Stomach (tissue), 4 donors: ENCODE results near the gene NPC1L1.

ENCODE experiments used
- CTCF ChIP-seq, 7 experiments: fragments of 450-650 bp in 4 of 7; fragments of 200-600 bp in 3 of 7; sonication (generic) in 3 of 7; IDR thresholded peaks; one replicate each; pipeline ENCODE4 v1.5.1; 2016 to 2019; ENCODE audit warnings: antibody characterized with exemption in 7 of 7, control low read depth in 2 of 7, mild to moderate bottlenecking in 1 of 7
- EP300 ChIP-seq: sonication (generic); formaldehyde crosslinking; IDR thresholded peaks from one replicate; pipeline ENCODE4 v1.6.1; 2017; ENCODE audit warnings: antibody characterized with exemption
- POLR2A ChIP-seq, 4 donors: fragments of 450-650 bp; IDR thresholded peaks; one replicate each; pipeline ENCODE4 v1.6.1; 2016; ENCODE audit warnings: antibody characterized with exemption in 4 of 4, control low read depth in 2 of 4, mild to moderate bottlenecking in 1 of 4, moderate library complexity in 1 of 4

- TF ChIP-seq CTCF (IDR thresholded peaks at IDR 0.05) (no peak), POLR2A (IDR thresholded peaks at IDR 0.05) (no peak), EP300 (no peak)
These were observed 22.1 kb upstream of the NPC1L1 start for GRCh38 chr7:44563171-44563679.
